ENCODE results near the gene MOB3A.

MOB3A gene

GRCh38 chr19:2142173-2142829, 46.2 kb upstream of the MOB3A start:
- TF ChIP-seq EZH2phosphoT487 (IDR thresholded peaks at IDR 0.05; ENCODE audit: low read length) (no peak), CTCF (IDR thresholded peaks at IDR 0.05; ENCODE audit: low read length) (no peak), EZH2 (optimal IDR thresholded peaks at IDR 0.05; ENCODE audit: low read depth, low read length) (no peak)
- Histone ChIP-seq H3K36me3 (replicated peaks; ENCODE audit: insufficient read depth, low read length) (no peaks in the 10 kb centered on the region; the same call in 1 of the 2 replicates), H3K9ac (ENCODE audit: low read length) (no peak overlapping the region), H3K9me2 (replicated peaks; ENCODE audit: insufficient read depth, low read length) (no peaks in the 10 kb centered on the region), H3K27ac (ENCODE audit: low read length) (no peak overlapping the region), H3K9me3 (replicated peaks; ENCODE audit: insufficient read depth, low read length) (no peaks in the 10 kb centered on the region), H2AFZ (ENCODE audit: low read length) (no peak overlapping the region), H3K4me1 (ENCODE audit: low read length) (no peaks in the 10 kb centered on the region), H3K79me2 (ENCODE audit: low read length) (peaks cover 97% of the 10 kb centered on the region), H3K4me2 (ENCODE audit: low read depth, low read length) (no peak overlapping the region), H3K4me3 (ENCODE audit: low read length) (no peak overlapping the region), H4K20me1 (ENCODE audit: insufficient read depth, low read length) (peaks cover 24% of the 10 kb centered on the region), H3K27me3 (replicated peaks; ENCODE audit: insufficient read depth, low read length) (no peaks in the 10 kb centered on the region), H3F3A (ENCODE audit: insufficient read depth, low read length) (no peaks in the 10 kb centered on the region)
- no peak for DNase-seq

GRCh38 chr19:2140138-2140569, 44.0 kb upstream of the MOB3A start:
- no peak for DNase-seq
- Histone ChIP-seq H3K4me3 (ENCODE audit: low read length) (no peak overlapping the region), H3K9me3 (replicated peaks; ENCODE audit: insufficient read depth, low read length) (no peaks in the 10 kb centered on the region), H2AFZ (ENCODE audit: low read length) (no peak overlapping the region), H3K9me2 (replicated peaks; ENCODE audit: insufficient read depth, low read length) (no peaks in the 10 kb centered on the region), H3K79me2 (ENCODE audit: low read length) (peaks cover 96% of the 10 kb centered on the region), H3K4me1 (ENCODE audit: low read length) (no peaks in the 10 kb centered on the region), H3K27ac (ENCODE audit: low read length) (no peak overlapping the region), H4K20me1 (ENCODE audit: insufficient read depth, low read length) (peaks cover 17% of the 10 kb centered on the region), H3K9ac (ENCODE audit: low read length) (no peak overlapping the region), H3K27me3 (replicated peaks; ENCODE audit: insufficient read depth, low read length) (no peaks in the 10 kb centered on the region), H3F3A (ENCODE audit: insufficient read depth, low read length) (no peaks in the 10 kb centered on the region), H3K4me2 (ENCODE audit: low read depth, low read length) (no peak overlapping the region), H3K36me3 (replicated peaks; ENCODE audit: insufficient read depth, low read length) (peaks cover 5% of the 10 kb centered on the region)
- TF ChIP-seq EZH2 (optimal IDR thresholded peaks at IDR 0.05; ENCODE audit: low read depth, low read length) (no peak), CTCF (IDR thresholded peaks at IDR 0.05; ENCODE audit: low read length) (no peak), EZH2phosphoT487 (IDR thresholded peaks at IDR 0.05; ENCODE audit: low read length) (no peak)

- H3K36me3 ChIP-seq (replicated peaks; ENCODE audit: insufficient read depth, low read length): peaks cover 5% of the 10 kb centered on the region
- H3K9ac ChIP-seq (ENCODE audit: low read length): no peak overlapping the region
- TF ChIP-seq EZH2phosphoT487 (IDR thresholded peaks at IDR 0.05; ENCODE audit: low read length) (no peak), CTCF (IDR thresholded peaks at IDR 0.05; ENCODE audit: low read length) (no peak), EZH2 (optimal IDR thresholded peaks at IDR 0.05; ENCODE audit: low read depth, low read length) (no peak)
- H3K27me3 ChIP-seq (replicated peaks; ENCODE audit: insufficient read depth, low read length): no peaks in the 10 kb centered on the region
- H2AFZ ChIP-seq (ENCODE audit: low read length): no peak overlapping the region
- H3K4me3 ChIP-seq (ENCODE audit: low read length): no peak overlapping the region
- H3F3A ChIP-seq (ENCODE audit: insufficient read depth, low read length): no peaks in the 10 kb centered on the region
- H3K79me2 ChIP-seq (ENCODE audit: low read length): peaks cover 90% of the 10 kb centered on the region
- no peaks in the 10 kb centered on the region for H3K4me1 ChIP-seq (ENCODE audit: low read length)
- H3K9me3 ChIP-seq (replicated peaks; ENCODE audit: insufficient read depth, low read length): no peaks in the 10 kb centered on the region
- no peak overlapping the region for H3K27ac ChIP-seq (ENCODE audit: low read length)
- no peak overlapping the region for H3K4me2 ChIP-seq (ENCODE audit: low read depth, low read length)
- no peak for DNase-seq
- H4K20me1 ChIP-seq (ENCODE audit: insufficient read depth, low read length): peaks cover 13% of the 10 kb centered on the region
- no peaks in the 10 kb centered on the region for H3K9me2 ChIP-seq (replicated peaks; ENCODE audit: insufficient read depth, low read length)
These were observed 43.4 kb upstream of the MOB3A start for GRCh38 chr19:2139385-2140137.
